Measurements from ENCODE around the gene SDK1.

SDK1 gene

DNA sequence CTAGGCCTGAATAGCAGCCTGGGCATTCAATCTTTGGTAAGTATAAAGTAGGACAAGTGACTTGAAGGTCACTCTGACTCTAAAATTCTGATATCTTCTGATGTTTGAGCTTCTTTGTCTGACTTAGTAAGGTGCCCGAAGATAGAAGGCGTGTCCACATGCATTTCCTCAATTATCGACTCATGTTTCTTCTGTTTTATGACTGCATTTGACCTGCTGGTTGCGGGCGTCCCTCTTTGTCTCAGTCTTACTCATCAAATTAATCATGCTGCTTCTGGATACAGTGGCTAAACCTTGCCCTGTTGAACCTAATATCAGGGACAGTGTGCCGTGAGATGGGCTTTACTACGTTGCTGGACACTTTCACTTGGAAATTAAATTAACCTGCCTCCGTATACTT, 534.1 kb downstream of the SDK1 start:
- DNase-seq: no peak

DNA sequence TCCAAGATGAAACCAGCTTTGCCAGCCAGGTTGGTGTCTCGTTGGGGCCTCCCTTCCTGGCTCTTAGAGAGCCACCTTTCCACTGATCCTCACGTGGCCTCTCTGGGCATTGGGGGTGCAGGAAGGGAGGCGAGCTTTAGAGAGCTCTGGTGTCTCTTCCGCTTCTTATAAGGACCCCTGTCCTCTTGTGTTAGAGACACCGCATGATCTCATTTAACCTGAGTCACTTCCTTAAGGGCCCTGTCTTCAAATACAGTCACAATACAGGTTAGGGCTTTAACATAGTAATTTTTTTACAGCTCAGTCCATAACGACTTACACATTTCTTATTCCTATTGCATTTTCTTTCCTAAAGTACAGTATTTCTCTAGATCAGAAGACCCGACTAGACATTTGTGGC, 535.8 kb downstream of the SDK1 start:
- DNase-seq: no peak

DNA sequence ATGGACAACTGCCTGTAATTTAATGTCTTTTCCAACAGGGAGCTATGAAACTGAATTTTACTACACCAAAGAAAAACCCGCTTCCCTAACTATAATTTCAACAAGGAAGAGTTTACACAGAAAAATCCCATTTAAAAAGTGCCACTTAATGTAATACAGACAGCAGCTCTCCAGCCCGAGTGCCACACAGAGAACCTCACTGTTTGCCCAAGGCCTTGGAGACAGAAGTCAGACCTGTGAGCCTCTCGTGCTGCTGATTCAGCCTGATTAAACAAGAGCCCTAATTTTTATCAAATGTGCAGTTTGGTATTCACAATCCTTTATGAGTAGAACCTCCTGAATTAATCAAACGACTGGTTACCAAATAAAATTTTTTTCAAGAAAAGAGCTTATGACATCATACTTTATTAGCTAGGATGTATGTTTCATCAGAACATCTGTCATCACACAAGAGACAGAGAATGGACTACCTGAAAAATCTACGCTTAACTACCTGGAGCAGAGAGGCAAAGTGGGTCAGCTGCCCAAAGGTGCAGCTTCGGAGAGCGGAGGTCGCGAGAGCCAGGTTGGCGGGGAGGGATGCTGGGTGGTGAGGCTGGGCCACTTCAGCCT, 543.6 kb downstream of the SDK1 start:
- no peak for DNase-seq

DNA sequence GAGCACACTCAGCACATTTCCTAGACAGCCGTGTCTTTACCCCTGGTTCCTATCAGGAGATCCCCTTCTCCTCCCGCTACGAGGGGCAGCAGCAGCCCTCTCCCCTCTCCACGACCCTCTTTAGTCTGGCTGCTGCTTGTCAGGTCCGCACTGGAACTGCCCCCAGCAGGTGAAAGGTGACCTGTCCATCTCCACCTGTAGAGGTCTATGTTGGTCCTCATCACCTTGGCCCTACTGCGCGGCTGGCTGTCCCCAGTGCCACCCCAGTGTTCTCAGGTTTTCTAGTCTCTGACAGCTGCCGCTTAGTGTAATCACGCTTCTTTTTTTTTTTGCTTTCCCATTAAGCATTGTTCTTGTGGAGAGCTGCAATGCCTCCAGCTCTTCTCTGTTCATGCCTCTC, 545.7 kb downstream of the SDK1 start:
- no peak for DNase-seq

DNA sequence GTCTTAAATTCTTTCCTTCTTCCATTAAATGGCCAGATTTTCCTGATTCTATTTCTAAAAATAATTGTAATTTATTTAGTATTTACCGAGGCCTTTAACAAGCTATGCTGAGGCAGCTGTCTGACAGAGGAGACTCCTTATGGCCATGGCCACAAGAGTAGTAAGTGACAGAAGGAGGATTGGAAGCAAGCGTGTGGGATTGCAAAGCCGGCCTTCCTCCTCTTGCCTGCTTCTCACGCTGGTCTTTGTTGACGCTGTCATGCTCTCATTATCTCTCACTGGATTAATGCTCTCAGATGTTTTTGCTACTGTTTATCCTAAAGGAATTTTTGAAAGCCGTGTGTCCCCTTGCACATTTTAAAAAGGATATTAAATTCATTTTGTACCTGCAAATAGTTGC, 546.3 kb downstream of the SDK1 start:
- DNase-seq: no peak

DNA sequence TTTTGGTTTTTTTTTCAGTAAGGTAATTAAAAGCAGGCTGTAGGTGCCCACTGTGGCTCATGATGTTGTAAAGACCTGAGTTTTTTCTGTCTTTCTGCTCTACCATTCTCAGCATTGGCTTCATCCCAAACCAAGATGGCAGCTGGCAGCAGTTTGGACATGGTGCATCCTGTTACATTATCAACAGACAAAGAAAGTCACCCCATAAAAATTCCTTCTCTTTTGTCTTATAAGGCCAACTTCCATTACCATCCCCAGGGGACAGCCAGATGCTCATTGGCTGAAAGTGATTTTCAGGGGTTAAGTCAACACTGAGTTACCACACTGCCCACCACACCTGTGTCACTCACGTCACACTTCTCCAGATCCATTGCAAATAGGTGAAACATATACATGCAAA, 558.4 kb downstream of the SDK1 start:
- DNase-seq: no peak

DNA sequence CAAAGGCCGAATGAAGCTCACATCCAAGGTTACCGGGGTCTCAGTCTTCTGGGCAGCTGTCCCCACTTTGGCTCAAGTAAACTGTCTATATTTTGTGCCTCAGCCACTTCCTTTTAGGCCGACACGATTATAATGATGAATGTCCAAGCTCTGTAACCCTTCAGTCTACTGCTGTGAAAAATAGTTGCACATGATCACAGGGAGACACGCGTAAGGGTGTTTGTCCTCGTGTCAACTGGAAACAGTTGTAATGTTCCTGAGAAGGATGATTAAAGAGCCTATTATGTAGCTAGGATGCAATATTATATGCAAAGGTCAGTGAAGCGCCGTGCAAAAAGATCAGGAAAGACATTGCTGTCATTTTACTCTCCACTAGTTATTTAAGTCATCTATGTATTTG, 559.9 kb downstream of the SDK1 start:
- no peak for DNase-seq

DNA sequence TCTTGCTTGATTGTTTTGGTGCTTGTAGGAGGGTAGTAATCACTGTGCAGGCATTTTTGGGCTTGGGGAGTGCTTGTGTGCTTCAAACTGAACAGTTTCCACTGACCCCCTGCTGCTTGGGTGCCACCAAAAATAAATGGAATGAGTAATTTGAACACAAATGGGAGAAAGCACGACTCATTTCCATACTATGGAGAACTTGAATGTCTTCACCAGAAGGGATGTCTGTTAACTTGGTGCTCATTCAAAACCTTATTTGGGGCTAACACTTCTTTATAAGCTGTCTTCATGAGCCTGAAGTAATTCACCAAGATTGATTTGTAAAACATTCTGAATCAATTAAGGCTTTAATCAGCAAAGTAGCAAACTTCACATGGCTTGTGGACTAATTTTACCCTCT, 560.3 kb downstream of the SDK1 start:
- DNase-seq: no peak

DNA sequence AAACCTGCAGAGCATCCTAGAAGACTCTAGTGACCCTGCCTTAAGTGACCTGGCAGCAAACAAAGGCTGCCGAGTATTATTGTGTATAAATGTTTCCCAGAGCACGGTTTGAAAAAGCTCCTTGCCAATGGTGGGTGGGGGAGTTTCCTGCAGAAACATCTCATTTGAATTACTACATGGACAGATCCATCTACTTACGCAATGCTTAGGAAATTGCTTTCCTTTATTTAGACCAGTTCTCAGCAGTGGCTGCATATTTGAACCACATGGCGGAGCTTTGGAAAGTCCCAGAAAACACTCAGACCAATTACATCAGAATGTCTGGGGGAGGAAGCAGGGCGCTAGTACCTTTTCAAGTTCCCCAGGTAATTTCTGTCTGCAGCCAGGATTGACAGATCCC, 560.9 kb downstream of the SDK1 start:
- DNase-seq: no peak

DNA sequence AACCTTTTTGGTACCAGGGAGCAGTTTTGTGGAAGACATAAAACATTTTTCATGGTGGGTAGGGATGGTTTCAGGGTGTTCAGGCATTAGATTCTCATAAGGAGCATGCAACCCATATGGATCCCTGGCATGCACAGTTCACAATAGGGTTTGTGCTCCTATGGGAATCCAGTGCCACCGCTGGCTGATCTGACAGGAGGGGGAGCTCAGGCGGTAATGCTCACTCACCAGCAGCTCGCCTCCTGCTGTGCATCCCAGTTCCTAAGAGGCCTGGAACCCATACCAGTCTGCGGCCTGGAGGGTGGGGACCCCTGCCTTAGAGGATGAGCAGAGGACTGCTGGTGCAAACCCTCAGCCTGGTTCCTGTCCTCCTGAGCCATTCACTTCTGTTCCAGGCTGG, 561.7 kb downstream of the SDK1 start:
- no peak for DNase-seq

DNA sequence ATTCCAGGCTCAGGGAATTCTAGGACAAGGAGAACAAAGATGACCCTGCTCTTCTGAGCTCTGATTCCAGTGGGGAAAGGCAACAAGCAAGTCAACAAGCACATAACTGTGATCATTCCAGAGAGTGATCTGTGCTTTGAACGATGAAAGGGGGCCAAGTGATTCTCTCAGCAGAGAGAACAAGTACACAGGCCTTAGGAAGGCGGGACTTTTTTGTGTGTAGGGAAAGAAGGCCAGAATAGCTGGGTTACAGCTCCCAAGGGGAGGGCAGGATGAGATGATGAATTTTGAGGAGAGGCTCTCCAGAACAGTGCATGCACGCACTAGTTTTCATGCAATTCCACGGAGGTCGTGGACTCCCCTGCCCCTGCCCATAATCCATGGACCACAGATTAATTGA, 565.2 kb downstream of the SDK1 start:
- no peak for DNase-seq

DNA sequence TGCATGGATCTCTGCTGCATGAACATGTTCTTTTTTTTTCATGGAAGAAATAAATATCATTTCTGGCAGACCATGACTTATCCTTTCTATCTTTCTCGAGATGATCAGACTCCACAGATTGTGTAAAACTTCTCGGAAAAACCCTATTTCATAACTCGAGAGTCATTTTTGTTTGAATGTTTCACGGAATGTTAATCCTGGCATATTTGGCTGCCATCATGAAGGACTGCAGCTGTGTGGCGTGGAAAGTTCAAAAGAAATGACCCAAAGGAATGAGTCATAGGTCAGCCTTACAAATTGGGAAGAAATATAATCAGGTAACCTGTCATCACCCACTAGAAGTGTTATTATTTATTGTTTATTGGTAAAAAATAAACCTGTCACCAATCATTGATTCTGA, 566.8 kb downstream of the SDK1 start:
- DNase-seq: no peak

DNA sequence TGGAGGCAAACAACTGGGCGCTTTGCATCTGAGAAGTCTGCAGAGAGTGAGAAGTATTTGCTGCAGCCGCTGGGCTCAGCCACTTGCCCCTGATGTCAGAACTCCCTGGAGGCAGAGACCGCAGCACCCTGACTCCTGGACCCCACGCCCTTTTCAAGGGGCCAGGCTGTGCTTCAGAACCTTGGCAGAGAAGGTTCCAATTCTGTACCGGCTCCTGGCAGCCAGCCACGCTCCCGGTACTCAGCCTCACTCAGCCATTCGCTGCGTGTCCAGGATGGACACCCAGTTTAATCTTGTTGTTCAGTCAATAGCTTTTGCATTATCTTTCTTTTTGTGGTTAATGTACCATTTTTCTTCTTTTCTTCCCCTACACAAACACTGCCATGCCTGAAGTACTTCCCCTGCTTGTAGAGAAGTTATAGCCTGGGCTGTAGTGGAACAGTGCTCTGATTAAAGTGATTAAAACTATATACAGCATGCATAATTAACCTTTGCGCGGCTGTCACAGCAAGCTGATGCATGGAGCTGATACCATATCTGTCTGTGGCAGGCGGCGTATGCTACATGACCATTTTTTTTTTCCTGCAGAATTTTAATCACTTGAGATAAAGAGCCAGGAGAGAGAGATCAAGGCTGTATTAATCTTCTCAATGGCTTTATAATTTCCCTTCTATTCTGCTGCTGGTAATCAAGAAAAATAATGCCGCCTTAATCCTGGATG, 578.5 kb downstream of the SDK1 start:
- DNase-seq: no peak

DNA sequence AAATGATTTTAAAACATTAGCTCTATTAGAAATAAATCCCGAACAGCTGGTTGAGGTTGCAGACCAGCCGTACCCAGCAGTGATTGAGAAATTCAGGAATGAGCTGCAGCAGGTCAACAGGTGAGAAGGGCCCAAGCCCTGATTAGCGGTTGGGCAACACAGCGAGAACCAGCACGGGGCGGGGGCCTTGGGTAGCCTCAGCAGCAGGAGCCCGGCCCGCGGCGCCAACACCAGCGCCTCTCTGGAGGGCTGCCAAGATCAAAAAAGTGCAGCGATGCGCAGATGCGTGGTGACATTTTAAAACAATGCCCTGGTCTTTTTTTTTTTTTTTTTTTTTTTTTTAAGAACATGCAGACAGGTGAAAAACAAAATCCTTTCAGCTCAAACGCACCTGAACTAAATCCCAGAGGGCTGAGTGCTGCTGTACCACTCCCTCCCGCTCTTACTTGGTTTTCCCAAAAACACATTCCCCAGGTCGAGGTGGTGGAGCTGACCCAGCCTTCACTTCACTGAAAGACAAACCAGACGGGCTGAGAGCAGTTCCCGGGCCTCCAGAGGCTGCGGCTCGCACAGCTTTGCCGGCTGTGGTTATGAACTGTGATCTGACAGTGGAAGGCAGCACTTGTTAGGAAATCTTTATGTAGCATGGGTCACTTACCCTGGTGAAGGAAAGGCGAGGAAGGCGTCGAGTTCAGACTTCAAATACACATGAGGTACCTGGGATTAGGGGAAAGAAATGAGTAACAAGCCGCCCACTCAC, 579.4 kb downstream of the SDK1 start:
- no peak for DNase-seq

DNA sequence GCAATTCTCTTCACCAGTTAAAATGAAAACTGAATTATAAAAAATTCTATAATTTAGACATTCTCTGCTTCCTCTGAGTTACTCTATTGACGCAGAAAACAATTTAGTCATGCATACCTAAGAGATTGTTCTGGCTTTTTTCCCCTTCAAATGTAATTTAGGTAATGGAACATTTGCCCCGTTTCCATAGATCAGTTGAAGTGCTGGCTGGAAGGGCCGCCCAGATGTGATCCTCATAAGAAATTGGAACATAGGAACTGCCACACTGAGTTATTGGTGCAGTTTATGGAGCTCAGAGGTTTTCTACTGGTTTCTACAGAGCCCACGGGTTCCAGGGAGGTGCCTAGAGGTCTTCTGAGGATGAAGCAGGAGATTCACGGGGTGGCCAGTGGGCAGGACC, 581.7 kb downstream of the SDK1 start:
- DNase-seq: no peak

DNA sequence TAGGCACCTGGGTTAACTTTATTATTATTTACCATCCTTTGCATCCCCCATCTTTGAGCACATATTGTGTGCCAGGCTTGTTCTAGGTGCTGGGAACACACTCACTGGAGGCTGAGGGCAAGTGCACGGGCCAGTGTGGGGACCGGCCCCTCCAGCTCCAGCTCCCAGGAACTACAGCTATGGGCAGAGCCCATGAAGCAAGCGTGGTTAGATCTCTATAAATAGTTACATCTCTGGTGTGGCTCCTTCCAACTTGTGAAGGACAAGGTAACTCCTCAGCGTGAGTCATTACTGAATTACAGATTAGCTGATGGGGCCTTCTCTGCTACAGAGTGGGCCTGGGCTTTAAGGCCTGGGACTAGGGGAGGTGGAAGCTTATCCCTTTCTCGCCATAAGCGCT, 583.5 kb downstream of the SDK1 start:
- DNase-seq: no peak

DNA sequence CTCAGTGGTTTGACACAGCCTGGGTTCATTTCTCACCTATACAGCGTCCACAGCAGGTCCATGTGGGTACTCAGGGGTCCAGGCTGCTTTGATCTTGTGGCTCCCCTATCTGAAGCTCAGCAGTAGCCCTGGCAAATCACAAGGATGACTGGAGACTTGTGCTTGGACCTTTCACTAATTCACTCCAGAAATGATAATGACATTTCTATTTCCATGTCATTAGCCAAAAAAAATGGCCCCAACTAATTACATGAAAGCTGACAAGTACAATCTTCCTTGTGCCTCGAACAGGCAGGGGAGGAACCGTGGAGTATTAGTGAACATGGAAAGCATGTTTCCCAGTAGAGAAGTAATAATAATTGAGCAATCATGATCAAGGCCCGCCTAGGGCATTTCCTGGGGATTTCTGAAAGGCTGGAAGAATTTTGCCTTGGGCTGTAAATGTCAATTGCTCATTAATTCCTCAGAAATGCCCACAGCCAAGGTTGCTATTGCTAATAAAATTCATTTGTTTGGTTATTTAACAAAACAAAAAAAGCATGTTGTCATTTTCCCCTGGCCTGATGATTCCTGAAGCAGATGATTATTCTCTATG, 586.1 kb downstream of the SDK1 start:
- DNase-seq: no peak

DNA sequence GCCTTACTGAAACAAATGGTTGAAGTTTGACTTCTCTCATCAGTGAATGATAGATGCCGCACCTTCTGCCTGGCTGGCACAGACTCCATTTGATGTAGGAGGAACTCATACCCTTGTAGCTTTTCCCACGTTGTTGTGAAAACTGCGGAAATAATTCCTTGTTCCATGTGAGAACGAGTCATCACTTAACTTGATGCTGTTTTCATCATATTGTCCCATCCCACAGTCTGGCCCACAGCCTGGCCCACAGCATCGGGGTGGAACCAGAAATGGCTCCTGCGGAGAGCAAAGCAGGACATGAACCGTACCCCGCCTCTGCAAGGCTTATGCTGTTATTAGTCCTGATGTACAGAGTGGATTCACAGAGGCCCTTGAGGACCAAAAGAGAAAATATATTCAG, 587.0 kb downstream of the SDK1 start:
- no peak for DNase-seq

DNA sequence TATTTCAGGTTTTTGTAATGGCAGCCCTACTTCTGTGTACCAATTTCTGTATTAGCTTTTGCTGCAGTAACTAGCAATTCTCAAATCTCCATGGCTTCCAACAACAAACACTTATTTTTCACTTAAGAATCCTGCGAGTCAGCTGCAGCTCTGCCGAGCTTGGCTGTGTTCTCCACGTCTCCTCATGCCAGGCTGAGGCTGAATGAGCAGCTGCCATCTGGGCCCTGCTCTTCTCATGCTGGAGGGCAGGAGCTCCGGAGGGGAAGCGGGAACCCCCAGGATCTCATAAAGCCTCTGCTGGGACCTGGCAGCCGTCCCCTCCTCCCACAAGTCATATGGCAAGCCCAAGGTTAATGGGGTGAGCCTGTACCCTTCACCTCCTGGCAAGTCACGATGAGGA, 591.1 kb downstream of the SDK1 start:
- no peak for DNase-seq

DNA sequence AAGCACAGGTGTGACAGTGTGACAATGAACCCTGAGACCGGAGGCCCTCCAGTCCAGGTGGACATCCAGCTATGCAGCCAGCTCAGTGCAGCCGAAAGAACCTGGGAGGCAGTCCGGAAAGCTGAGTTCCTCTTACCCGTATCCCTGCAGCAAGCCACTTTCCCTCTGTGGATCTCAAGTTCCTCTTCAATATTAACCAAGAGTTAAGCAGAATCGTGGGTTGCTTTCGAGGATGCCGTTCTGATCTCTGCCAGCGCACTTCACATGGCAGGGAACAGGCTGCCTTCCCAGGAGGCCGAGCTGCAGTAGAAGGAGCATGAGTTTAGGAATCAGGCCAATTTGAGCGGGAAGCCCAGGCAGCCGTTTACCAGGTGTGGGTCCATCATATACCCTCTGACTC, 591.6 kb downstream of the SDK1 start:
- no peak for DNase-seq

DNA sequence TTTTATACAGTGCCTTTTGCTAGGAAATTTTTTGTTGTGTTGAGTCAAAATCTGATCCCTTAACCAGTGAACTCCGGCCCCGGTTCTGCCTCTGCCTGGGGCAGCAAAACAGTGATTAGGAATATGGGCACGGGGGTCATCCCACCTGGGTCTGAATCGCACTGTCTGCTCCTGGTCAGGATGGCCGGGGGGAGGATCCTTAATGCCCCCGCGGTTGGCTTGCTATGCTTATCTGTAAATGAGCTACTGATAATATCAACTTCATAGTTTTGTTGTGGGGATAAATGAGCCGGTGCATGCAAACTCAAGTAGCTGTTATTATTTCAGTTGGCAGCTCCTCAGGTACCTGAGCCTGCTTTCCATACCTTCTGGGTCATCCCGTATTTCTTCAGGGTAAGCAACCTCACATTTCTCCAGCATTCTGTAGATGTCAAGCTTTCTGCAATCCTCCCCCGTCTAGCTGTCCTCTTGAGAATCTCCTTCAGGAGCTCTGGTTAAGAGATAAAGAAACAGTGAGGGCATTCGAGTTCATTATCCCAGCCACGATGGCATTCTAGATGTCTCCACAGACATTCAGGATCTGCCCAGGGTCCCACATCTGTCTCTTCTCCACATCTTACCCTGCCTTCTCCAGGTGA, 592.2 kb downstream of the SDK1 start:
- DNase-seq: no peak

DNA sequence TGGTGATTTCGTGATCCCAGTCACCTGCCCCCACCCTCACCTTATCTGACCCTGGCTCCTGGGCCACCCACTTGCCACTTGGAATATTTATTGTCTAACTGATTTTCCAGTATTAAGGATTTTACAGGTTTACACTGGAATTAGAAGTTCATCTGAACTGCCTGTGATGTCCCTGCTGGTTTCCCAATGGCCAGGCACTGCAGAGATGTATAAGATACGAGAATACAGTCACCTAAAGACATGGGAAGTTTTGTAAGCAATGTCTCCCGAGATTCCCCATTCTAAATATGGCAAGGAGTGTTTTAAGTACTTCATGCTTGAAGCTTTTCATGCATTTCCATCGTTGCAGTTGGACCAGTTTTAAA, 592.7 kb downstream of the SDK1 start:
- DNase-seq: no peak

DNA sequence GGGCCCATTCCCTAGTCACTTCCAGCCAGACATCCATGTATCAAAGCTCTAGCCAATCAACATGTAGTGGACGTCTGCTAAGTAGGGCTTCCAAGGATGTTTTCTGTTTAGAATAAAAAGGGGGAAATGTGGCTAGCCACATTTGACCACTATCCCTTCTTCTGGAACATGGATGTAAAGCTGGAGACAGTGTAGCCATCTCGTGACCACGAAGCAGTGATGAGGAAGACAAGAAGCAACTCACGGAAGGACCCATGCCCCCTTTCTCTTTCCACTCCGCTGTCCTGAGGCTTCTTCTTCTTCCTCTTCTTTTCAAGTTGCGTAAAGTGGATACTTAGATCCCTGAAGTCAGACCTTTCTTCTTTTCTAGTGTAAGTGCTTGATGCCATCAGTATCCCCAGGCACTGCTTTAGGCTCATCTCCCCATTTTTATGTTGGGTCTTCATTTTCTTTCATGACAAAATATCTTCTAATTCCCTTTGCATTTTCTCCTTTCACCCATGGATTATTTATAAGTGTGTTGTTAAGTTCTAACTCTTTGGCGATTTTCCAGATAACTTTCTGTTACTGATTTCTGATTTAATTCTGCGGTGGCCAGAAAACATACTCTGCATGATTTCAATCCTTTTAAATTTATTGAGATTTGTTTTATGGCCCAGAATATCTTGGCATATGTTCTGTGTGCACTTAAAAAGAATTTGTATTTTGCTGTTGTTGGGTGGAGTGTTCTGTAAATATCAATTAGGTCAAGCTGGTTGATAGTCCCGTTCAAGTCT, 594.5 kb downstream of the SDK1 start:
- DNase-seq: no peak

Data from AML-193 (cell line).